GM12872 (cell line): ENCODE data around the gene APP.

Experiments
- CTCF ChIP-seq: IDR thresholded peaks from 3 replicates; pipeline ENCODE4 v1.5.1; 2011; ENCODE audit warnings: low read depth, mild to moderate bottlenecking, low read length, moderate library complexity; ENCODE audit not compliant: insufficient read depth

APP gene

GRCh38 chr21:26087223-26087918 is 83.2 kb downstream of the APP start:
- no peak for TF ChIP-seq CTCF

DNA sequence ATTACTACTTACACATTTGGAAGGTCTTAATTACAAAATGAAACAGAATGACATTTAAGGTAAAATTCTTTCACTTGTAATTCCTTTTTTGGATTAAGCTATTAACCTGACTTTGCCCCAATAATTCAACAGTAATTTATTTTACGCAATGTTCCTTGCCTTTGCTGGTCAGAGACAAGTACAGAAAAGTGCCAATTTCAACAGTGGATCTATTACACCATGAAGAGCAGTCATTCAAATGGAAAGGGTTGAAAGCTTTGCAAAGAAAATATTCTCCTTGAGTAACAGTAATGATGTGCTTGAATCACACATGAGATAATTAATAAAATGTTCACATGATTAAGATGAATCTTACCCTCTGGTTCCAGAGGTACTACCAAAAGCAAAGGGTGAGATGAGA is 84.7 kb downstream of the APP start:
- TF ChIP-seq CTCF, result no peak

DNA sequence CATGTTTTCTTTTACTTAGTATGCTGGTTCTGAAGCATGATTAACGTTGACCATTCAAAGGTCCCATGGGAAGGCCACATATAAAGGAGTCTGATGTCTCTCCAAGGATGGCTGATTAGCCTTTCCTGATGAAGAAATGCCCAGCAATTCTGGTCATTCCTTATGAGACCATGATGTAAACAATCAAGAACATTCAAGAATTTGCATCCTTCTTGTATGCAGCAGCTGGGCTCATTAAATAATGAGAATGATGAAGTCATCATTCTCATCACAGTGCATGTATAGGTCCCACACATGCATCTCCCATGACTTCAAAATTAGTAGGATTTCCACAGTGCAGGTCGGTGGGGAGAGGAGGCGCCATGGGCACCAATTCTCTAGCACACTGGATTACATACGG is 85.4 kb downstream of the APP start:
- no peak for TF ChIP-seq CTCF

- no peak for TF ChIP-seq CTCF
These were observed 88.0 kb downstream of the APP start for GRCh38 chr21:26082549-26082948.

GRCh38 chr21:26080211-26080610 is 90.4 kb downstream of the APP start:
- TF ChIP-seq CTCF, result no peak

DNA sequence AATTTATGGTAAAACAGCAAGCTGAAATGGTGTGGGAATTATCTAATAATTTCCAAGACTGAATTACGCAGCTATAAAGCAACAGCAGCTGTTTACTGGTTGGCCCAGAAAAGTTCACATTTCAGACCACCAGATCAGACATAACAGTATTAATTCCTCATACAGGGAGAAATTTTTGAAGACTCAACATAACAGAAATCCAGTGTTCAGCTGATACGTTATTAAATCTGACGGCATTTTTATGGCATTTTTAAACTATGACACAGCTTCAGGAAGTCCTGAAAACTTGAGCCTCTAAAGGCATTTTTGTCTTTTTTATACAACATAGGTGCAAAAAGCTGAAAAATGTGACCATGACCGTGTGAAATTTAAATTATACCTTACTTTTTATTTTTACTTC is 91.2 kb downstream of the APP start:
- TF ChIP-seq CTCF, result no peak

- no peak for TF ChIP-seq CTCF
These were observed 93.0 kb downstream of the APP start for GRCh38 chr21:26077521-26077920.
